ENCODE results near the gene DNAJB9. TPM values are rescaled to one million over a fixed set of nuclear protein-coding genes. Genes with fewer than 3 reads are reported as not detected.

The DNAJB9 gene
- total and polyA plus RNA-seq, 2 of the 8 experiments (the other 6 are each of a cell fraction or from before 2014, with no cell fraction given), result 1.8 to 9.7 TPM

DNA sequence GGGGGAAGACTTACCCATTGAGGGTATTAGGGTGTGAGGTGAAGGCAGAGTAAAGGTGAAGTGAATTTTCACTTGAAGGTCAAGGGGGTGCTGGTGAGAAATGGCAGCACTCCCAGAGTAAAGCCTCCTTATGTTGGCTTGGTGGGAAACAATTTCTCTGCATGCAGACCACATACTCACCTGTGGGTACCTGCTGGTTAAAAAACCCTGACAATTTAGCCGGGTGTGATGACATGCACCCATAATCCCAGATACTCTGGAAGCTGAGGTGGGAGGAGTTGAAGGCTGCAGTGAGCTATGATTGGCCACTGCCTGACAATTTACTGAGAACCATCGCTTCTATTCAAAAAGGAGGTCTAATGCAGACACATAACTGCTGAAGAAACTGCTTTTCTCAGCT is 5.5 kb downstream of the DNAJB9 start:
- Histone ChIP-seq H2BK120ac (replicated peaks; ENCODE audit: low read depth, low read length) (no peak overlapping the region), H3K4ac (replicated peaks; ENCODE audit: insufficient read length, low read depth, low read length) (no peak overlapping the region), H4K20me1 (replicated peaks in 1 of 2; ENCODE audit: control insufficient read depth in 1 of 2, insufficient read depth in 2 of 2, low read length in 2 of 2) (no peaks in the 10 kb centered on the region), H3K23me2 (ENCODE audit: low read depth, low read length) (no peaks in the 10 kb centered on the region; the same call in 1 of the 2 replicates), H2AFZ (ENCODE audit: low read length) (no peak overlapping the region), H3K4me3 (ENCODE audit: extremely low read depth in 1 of 4, insufficient read depth in 2 of 4, low read depth in 3 of 4, low read length in 4 of 4) (no peak overlapping the region), H2BK12ac (ENCODE audit: low read depth, low read length) (no peak overlapping the region), H2BK5ac (ENCODE audit: low read depth, low read length) (no peak overlapping the region), H3K9ac (replicated peaks in 1 of 4; ENCODE audit: extremely low read depth in 1 of 4, low read depth in 3 of 4, low read length in 3 of 4) (no peak overlapping the region), H4K8ac (ENCODE audit: extremely low read depth, insufficient read depth, low read length) (no peak overlapping the region), H3K56ac (replicated peaks; ENCODE audit: insufficient read length, low read depth, low read length) (no peak overlapping the region), H3K14ac (ENCODE audit: insufficient read length) (no peak overlapping the region), H3K18ac (ENCODE audit: extremely low read depth, low read length) (no peak overlapping the region), H3K4me2 (ENCODE audit: insufficient read depth in 1 of 2, low read depth in 2 of 2, low read length in 2 of 2) (no peak overlapping the region), H2BK15ac (ENCODE audit: low read length) (no peak overlapping the region), H3K27me3 (replicated peaks in 1 of 4; ENCODE audit: control insufficient read depth in 3 of 4, extremely low read depth in 1 of 4, insufficient read depth in 3 of 4, low read length in 3 of 4) (no peaks in the 10 kb centered on the region), H3K23ac (ENCODE audit: insufficient read length) (no peak overlapping the region), H3K9me3 (ENCODE audit: insufficient read depth in 2 of 2, low read depth in 1 of 2, low read length in 1 of 2) (peaks cover 0 to 9% of the 10 kb centered on the region in 2 experiments; a peak in 1 of 4 replicates), H3K79me2 (ENCODE audit: control insufficient read depth in 1 of 2, insufficient read depth in 2 of 2, low read length in 2 of 2) (peaks cover 0 to 39% of the 10 kb centered on the region in 2 experiments; a peak in 3 of 4 replicates), H3K27ac (ENCODE audit: low read depth, low read length) (no peak overlapping the region), H3K79me1 (ENCODE audit: low read depth, low read length) (peaks cover 3% of the 10 kb centered on the region; the same call in 1 of the 2 replicates), H3K36me3 (ENCODE audit: control insufficient read depth in 2 of 4, insufficient read depth in 4 of 4, low read length in 3 of 4) (peaks cover 0 to 34% (median 9%) of the 10 kb centered on the region in 4 experiments; a peak in 3 of 8 replicates), H3K4me1 (replicated peaks in 1 of 4; ENCODE audit: control insufficient read depth in 3 of 4, insufficient read depth in 4 of 4, low read length in 3 of 4) (0 out of 7 replicates have a peak, but pooled peaks cover 0 to 3% (median 0%) of the 10 kb centered on the region in 4 experiments), H2BK20ac (ENCODE audit: low read length) (no peak overlapping the region), H4K91ac (replicated peaks; ENCODE audit: insufficient read length, low read length) (no peak overlapping the region), H2AK5ac (ENCODE audit: low read depth, low read length) (no peak overlapping the region), H4K5ac (ENCODE audit: insufficient read length, low read depth, low read length) (no peak overlapping the region)
- FAIRE-seq (no peak), DNase-seq (ENCODE audit: low read depth in 1 of 2, low spot score in 2 of 2) (no peak)
- WGBS, 2 experiments (ENCODE audit: extremely low coverage in 1 of 2, insufficient coverage in 1 of 2, insufficient read length in 1 of 2, insufficient replicate concordance in 2 of 2, low coverage in 1 of 2, low lambda C conversion rate in 2 of 2, missing lambda C conversion rate in 1 of 2), result 87% methylated on average over 2 of the region's 2 CpGs; no CpG with 5 or more reads in 1 of the 2 experiments
- POLR2A ChIA-PET (ENCODE audit: partially characterized antibody), result no interaction called here
- CTCF ChIA-PET (ENCODE audit: partially characterized antibody), result interaction anchor here (1.2 kb wide), 1 partner anchor 45 kb away, joined by 5 read pairs; no protein-coding TSS in a partner anchor
- TF ChIP-seq POLR2A (IDR thresholded peaks at IDR 0.05; ENCODE audit: control extremely low read depth in 1 of 2, low read depth in 2 of 2, low read length in 2 of 2), result no peak
- TF ChIP-seq SIN3A (conservative IDR thresholded peaks at IDR 0.05 in 1 of 2, IDR thresholded peaks at IDR 0.05 in 1 of 2; ENCODE audit: low read depth in 1 of 2, low read length in 2 of 2), result no peak
- no peak for TF ChIP-seq NRF1 (IDR thresholded peaks at IDR 0.05; ENCODE audit: low read depth, low read length)
- TF ChIP-seq JUN (IDR thresholded peaks at IDR 0.05; ENCODE audit: low read depth, low read length), result no peak
